NCI-H1417 treated with DMSO at 0.1 percent for 48 hours (cell line): ENCODE measurements around the gene UNC5B.

ENCODE experiments used
- DNase-seq: peaks from one replicate; lab custom pipeline; 2025; lab: John Stamatoyannopoulos, UW

UNC5B gene

DNA sequence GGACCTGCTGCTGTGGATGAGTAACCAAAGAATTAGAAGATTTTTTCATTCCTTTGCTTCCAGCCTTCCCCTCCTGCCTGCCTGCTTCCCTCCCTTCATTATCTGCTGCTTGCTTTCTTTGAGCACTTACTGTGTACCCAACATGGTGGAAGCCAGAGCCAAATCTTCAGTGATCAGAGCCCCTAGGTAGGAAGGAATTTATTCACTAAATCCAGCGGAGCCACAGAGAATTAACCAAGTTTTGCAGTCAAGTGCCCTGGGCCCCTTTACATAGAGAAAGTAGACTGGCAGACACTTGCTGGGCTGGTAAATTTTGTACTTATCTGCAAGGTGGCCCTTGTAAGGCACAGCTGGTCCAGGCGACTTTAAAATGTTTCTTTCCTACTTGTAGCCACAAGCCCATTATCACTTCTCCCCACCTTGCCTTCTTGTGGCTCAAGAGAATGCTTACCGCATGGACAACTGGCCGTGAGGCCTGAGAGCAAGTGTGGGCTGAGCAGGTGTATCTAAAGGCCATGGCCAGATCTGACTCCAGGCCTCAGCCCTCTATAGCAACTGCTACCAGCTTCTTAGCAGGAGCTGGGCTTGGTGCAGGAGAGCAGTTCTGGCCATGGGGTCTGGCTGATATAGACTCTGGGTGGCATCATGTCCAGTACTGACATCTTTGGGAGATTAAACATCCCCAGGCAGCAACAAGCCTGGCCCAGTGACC, 11.1 kb downstream of the UNC5B start:
- DNase-seq: no peak

DNA sequence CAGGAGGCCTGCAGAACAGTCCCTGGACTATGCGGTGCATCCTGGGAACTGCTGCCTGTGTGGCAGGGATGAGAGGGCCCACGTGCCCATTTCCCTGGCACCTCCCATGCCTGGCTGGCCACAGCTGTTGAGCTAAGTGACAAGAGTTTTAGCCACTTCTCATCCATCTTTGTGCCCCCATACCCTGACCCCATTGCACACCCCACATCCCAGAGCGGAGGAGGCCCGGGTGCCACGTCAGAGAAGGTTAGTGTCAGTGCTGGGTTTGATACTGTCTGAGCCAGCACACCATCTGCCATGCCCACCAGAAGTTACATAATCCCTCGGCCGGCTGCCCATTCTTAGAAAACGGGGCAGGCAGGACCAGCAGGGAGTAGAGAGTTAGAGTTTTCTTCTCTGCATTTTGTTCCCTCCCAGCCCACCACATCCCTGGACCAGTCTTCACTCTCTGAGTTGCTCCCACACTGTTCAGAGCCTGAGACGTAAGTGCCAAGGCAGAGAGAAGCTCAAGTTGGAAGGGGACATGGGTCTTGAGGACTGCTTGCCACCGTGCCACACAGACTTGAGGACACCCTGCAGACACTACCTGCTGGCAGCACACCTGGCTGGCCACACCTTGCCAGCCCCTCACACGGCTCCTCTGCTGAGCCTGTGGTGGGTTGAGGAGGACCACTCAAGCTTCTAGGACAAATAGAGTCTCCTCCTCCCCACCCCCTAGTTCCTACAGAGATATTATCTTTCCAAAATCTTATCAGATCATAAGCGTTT, 13.1 kb downstream of the UNC5B start:
- DNase-seq: no peak

DNA sequence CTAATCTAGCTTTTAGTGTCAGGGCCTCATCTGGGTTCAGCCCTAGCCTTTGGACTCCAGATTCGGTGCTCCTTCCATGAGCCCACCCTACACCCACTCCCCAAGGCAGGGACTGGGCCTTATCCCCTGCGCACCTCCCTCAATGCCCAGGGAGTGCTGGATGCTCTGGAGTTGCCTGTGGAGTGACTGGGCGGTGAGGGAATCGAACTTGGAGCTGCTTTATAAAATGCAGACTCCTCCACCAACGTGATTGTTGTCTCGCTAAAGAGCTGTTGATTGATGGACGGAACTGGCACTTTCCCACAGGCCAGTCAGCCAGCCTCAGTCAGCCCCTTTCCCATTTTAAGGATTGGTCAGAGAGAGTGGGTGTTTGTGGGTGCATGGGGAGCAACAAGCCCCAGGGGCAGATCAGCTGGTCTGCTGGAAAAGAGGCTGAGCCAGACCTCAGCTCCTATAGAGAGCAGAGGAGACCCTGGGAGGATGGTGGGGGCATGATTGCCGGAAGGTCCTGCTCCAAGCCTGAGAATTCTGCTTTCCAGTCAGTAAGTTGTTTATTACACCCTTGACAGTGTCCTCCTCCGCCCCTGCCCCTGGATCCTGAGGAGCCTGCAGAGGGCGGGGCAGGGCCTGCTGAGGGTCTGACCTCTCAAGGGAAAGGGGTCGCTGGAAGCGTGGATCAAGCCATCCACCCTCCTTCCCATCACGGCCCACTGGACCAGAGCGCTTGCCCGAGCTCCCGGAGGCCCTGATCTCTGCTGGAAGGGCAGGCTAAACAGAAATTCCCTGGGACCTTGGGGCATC, 16.7 kb downstream of the UNC5B start:
- no peak for DNase-seq

DNA sequence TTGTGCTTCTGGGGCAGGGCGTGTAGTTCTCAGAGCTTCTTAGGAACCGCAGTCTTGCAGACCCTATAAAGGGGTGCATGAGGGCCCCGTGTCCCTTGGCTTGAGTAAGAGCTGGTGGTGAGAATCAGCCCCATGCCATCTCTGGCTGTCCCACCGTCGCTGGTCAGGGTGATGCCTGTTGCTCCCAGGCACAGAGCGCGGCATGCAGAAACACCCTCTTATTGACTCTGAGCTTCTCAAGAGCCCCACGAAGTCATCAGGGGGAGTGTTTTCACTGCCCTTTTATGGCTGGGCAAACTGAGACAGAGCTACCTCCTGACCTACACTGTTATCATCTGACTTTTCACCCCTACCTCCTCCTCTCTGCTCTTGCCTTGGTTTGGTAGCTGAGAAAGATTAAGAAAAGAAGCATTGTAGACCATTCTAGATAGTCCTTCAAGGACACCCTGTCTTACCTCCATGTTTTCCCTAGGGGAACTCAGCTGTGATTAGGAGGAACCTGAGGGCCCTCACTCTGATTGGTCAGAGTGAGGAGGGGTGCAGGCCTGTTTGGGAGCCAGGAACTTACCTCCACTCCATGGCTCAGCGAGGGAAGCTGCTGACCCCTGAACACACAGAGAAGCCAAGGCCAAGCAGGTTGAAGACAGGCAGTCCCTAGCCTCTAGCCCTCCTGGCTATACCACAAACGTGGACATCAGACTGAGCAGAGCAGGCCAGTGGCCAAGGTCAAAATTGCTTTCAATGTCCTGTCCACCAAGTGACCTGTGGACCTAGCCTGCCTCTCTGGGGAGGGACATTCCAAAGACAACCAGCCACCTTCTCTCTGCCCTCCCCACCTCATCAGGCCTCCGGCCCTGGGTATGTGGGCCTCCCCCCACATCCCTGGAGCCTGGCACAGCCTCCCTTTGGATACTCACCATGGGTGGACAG, 17.6 kb downstream of the UNC5B start:
- DNase-seq: no peak

DNA sequence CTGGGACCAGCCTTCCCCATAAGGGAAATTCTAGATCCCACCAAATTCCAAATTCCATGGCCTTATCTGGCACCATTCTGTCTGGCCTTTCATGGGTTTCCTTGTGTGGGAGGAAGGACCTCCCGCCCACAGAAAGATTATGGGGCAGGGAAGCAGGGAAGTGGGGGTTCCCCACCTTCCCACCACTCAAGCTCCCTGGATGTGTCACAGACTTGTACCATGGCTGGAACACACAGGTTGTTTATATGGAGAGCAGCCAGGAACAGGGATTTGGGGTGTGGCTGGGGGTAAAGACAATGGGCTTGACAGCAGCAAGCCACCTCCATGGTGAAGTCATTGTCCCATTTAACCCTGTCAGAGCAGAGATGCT, 18.3 kb downstream of the UNC5B start:
- no peak for DNase-seq

DNA sequence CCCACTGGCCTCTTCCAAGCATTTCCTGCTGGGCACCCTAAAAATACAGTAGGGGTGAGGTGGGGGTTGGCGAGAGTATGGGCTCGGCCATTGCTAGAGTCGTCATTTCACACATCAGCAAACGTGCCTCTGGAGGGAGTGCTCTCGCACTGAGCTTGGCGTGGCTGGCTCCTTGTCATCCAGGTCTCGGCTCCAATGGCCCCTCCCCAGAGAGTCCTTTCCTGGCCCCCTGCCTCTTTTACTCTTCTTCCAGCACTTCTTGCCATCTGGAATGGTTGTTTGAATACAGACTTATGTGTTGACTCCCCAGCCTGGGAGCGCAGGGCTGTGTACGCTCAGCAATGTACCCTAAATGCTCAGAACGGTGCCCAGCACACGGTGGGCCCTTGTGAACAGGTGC, 18.8 kb downstream of the UNC5B start:
- DNase-seq: no peak

DNA sequence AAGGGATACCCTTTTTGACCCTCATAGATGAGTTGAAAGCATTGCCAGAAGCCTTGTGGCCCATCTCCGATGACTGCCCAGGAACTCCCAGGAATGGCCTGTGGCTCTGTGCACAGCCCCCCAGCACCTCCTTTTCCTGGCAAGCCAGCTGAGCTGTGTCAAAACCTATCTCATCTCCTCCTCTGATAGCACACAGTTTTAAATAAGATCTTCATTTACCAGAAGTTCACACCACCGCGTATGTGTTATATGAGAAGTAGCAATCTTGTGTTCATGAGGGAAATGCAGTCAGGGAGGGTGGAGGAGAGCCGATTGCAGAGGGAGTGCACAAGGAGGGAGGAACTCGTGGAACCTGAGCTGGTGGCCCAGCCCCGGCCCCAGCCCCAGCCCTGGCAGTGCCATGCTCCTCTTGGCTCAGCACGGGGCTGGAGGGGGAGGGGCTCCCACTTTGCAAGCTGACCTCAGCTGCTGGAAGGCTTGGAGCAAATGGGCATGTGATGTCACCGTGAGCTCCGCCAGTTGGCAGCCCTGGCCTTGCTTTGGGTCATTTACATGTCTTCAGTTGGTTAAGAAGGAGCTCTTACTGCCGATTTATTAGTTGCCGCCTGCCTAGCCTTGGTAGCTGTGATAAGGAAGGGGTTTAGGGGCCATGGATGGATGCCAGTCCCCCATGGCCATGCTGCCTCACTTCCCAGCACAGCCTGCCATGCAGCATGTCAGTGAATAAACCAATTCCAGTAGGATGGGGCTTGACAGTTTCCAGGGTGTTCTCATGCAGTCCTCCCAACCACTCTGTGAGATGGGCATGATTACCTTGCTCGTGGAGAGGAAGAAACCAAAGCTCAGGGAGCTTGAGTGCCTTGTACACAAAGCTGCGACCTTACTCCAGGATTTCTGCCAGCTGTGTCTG, 20.0 kb downstream of the UNC5B start:
- DNase-seq: no peak

DNA sequence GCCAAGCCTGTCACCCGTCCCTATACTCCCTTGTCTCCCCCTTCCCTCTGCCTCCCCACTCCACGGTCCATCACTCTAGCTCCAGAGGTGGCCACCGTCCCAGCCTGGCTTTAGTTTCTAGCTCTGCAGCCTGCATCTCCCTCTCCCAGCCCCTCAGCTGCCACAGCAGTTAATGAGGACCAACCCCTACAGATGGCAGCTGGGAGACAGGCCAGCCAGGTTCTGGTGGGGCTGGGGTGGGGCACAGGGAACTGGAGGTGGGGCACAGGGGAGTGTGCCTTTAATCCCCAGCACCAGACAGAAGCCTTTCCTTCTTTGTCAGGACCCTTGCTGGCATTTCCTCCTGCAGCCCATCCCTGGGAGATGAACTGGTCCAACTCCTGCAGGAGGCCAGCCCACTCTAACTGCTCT, 21.1 kb downstream of the UNC5B start:
- no peak for DNase-seq

DNA sequence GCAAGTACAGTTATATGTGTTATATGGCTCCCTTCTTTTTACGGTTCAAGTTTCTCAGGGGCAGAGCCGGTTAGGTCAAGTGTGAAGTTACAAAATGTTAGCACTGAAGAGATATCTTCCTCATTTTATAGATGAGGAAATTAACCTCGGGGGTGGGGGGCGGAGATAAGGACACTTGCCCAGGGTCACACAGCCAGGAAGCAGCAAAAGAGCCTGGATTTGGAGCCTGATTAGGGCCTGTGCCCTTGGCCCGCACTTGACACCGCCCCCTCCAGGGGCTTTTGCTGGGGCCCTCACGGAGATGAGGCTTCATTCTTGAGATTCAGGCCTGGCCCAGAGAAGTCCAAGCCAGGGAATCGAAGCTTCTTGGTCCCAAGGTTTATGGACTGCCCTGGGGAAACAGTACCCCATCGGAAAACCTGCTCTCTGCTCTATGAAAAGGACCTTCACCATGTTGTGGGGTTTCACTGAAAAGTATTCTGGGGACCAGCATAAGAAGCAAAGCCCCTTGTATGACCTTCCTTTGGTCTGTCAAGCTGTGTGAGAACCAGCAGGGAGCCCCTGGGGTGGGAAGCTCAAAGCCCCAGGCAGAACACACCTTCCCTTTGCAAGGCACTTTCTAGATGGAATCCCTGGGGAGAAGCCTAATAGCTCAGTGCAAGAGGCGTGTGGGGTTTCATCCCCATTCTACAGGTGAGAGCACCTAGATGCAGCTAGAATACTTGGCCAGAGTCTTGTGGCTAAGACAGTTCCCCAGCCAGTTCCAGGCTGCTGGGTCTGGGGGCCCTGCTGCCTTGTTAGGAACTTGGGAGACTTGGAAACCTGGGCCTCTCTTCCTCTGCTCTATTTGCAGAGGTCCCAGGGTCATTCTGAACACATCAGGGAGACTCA, 21.9 kb downstream of the UNC5B start:
- DNase-seq: no peak

DNA sequence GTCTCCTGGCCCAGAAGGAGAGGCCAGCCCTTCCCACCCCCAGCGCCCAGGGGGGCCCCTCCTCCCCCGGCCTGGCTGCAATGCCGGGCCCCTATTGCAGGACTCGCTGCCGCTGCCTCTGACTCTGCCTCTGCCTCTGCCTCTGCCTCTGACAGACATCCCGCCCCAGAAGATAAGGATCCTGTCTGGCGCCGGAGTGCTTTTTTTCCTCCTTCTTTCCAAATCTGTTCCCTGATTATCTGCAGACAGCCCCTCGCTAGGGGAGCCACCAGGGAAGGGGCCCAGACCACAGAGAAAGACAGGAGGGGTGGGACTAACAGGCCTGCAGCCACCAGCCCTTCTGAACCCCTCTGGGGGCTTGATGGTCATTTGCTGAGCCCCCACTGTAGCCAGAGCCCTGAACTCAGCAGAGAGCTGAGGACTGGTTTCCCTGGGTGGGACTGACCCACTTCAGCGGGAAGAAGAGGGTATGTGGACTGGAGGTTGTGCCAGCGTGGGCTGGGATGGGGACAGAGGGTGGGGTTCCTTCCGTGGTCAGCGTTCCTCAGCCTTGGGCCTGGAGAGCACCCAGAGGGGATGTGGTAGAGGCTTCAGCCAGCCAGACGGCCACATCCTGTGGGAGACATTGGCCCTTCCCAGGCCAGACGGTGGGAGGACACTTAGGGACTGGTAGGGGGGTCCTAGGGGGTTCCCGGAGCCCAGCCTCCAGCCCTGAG, 22.8 kb downstream of the UNC5B start:
- no peak for DNase-seq

DNA sequence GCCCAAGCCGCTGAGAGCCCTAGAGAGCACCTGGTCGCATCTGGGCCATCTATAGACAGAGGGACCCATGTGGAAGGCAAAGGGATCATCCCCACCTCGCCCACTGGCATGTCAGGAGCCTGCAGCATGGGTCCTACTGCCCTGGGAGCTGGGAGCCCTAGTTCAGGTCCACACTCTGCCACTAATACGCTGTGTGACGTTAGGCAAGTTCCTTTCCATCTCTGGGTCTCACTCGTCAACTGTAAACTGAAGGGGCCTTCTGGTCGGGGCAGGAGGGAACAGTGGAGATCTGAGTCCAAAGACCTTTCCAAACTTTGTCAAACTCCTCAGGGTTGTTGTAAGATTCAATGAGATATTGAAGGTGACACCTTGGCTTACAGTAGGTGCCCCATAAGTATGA, 23.4 kb downstream of the UNC5B start:
- DNase-seq: no peak

DNA sequence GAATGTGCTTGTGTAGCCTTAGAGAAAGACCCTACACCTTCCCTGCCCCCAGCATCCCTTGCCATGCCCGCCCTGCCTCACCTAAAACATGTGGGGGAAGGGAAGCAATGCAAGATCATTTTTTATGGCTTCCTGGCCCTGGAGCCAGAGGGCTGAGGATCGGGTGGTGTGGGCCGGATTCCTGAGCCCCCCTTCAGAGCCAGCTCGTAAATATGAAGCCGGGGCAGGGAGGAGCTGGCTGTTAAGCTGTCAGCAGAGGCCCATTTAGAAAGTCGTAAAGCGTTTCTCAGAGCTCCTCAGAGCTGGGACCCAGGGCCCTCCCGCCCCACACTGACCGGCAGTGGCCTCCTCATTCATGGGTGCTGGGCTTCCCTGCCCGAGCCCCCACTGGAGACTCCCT, 23.9 kb downstream of the UNC5B start:
- no peak for DNase-seq

DNA sequence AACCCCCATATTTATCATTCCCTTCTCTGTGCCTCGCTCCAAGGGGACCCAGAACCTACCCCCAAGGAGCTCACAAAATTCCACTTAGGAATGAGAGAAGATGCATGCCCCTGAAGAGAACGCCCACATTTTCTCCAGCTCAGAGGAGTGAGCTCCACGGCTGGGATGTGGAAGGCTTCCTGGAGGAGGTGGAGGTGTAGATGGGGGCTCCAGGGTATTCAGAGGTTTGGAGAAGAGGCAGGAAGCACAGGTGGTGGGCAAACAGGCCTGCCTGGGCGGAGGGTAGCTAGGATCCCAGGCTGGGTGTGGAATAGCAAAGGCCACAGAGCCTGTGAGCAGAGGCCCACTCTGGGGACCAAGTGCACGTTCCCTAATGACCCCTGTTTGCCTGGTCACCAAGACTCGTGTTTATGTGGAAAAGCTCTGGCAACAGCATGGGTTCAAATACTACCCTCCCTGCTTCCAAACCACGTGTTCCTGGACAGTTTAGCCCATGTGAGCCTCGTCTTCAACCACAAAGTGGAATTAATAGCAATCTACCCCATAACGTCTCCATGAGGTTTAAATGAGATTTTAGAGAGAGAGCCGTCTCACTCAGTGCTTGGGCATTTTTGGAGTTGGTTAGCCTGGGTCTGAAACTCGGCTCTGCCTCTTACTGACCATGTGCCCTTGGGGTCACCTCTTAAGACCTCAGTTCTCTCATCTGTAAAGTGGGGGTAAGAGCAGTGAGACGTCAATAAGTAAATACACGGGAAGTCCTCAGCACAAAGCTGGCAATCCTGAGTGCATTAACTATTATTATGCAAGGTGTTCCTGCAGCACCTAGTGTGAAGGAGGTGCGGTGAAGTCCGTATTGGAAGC, 24.7 kb downstream of the UNC5B start:
- DNase-seq: no peak

DNA sequence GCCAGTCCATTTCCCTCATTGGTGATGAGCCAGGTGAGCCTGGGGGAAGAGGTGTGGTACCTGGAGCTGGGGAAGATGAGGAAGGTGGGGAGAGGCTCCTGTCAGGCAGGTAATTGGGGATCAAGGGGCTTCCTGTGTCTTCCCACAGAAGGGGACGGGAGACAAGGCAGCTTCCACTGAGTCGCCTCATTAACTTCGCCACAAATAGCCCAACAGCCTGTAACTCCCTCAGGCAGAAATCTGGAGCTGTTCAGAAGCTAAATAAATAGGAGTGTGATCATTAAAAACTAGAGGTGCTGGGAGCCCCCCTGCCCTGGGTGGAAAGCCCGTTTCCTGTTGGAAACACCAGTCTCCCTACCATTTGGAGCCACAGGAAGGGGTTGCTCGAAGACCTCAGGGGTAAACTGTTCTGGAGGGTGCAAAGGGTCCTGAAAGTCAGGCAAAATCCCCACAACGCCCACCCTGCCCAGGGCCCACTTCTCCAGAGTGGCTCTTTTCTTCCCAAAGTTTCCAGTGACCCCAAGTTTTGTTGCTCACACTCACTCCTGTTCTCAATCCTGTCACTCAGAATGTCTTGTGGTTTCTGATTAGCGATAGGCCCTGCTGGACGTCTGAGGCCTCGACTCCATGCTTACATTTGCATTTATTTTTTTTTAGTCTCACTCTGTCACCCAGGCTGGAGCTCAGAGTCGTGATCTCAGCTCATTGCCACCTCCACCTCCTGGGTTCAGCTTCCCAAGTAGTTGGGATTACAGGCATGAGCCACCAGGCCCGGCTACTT, 25.7 kb downstream of the UNC5B start:
- DNase-seq: no peak

DNA sequence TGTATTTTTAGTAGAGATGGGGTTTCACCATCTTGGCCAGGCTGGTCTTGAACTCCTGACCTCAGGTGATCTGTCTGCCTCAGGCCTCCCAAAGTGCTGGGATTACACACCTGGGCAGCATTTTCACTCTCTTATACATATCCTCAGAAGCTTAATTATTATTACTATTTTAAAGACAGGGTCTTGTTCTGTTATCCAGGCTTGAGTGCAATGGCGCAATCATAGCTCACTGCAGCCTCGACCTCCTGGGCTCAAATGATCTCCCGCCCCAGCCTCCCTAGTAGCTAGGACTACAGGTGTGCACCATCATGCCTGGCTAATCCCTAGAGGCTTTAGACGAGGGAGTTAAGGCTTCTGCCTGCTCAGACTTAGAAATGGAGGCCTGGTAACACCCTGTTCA, 26.3 kb downstream of the UNC5B start:
- no peak for DNase-seq

DNA sequence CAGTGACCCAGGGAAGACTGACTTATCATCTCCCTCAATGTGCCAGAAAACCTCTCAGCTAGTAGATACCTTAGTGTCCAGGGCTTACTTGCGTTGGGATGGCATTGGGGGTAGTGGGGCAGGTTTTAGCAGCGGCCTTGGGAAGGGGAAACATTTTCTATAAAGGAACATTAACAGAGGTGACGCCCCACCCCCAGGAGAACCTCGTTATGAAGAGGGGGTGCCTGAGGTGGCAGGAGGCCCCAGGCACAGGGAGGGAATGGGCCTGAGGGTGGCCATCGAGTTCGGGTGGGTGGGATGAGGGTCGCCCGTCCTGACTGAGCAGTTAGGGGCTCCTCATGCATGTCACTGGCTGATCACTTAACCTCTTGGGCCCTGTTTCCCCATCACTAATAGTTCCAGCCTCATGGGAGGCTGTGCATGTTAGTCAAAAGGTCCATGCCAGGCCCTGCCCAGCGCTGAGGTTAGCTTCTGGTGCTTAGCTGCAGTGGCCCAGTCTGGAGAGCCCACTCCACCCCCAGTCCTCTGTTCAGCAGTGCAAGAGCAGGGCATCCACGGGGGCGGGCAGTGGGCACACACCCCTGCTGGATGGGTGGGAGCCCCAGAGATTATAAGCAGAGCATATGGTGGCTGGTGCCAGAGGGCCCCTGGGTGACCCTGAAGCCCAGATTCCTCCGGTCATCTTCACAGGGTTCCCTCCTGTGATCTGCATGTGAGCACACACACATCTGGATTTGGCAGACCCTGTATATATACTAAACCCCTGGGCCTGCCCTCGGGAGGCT, 27.0 kb downstream of the UNC5B start:
- DNase-seq: no peak
